K562 (cell line): Measurements from ENCODE around the gene GLIS1. TPM values are rescaled to one million over a fixed set of nuclear protein-coding genes. Genes with fewer than 3 reads are reported as not detected.

Source experiments
- ATAC-seq: fragments of 200-7000 bp; cut with Tn5 transposase; 3 replicates; pipeline ENCODE4 v1.9.1; 2020; ENCODE audit warnings: moderate library complexity
- BruUV-seq: library from RNA; stranded (reverse); fragments of 400-500 nt; replicated peaks from 2 replicates; lab custom pipeline; 2021; lab: Mats Ljungman, UMichigan
- CTCF ChIA-PET: fragments of 300-600 bp; formaldehyde crosslinking; extraction: SDS; loops from one replicate; lab custom pipeline; 2021; ENCODE audit warnings: low intra/inter-chr PET ratio; lab: Yijun Ruan, JAX
- POLR2A ChIA-PET: fragments of 300-600, 350-650 bp; sonication (Branson Sonifier 250); formaldehyde crosslinking; extraction: SDS; loops from one replicate; lab custom pipeline; 2021; ENCODE audit warnings: antibody characterized with exemption, inconsistent platforms; lab: Yijun Ruan, JAX
- DNase-seq, 4 experiments: peaks; one replicate each; pipeline versions ENCODE4 v3.0.0 to v3.0.0-alpha.2; 2011 to 2018; ENCODE audit warnings: low spot score in 3 of 4, mixed read lengths in 3 of 4; ENCODE audit errors: extremely low read depth in 1 of 4
- FAIRE-seq: peaks from 2 replicates; lab custom pipeline; 2011; peaks lifted over from hg19 to GRCh38; lab: Jason Lieb, UNC
- H2AFZ ChIP-seq: 2 replicates; pipeline ENCODE4 v1.6.0; 2011; ENCODE audit warnings: low read depth, low read length, control low read depth, inconsistent platforms
- H3K27ac ChIP-seq: fragments of 200-600 bp; 3 replicates; pipeline ENCODE4 v1.8.0; 2011; ENCODE audit warnings: low read depth, mild to moderate bottlenecking, control low read depth, inconsistent platforms, low read length, moderate library complexity, mixed read lengths; ENCODE audit errors: extremely low read depth
- H3K27me3 ChIP-seq, 2 experiments: fragments of 300-600 bp in 1 of 2; 2 replicates in 1 of 2; 3 replicates in 1 of 2; pipeline versions ENCODE4 v1.6.0 to v1.8.0; 2011; ENCODE audit warnings: inconsistent platforms in 2 of 2, low read length in 2 of 2, mild to moderate bottlenecking in 1 of 2, mixed read lengths in 1 of 2, moderate library complexity in 1 of 2; ENCODE audit not compliant: control insufficient read depth in 2 of 2, insufficient read depth in 2 of 2
- H3K36me3 ChIP-seq: fragments of 300-600 bp; 3 replicates; pipeline ENCODE4 v1.8.0; 2011; ENCODE audit warnings: mild to moderate bottlenecking, low read length, inconsistent platforms; ENCODE audit not compliant: control insufficient read depth, insufficient read depth
- H3K4me1 ChIP-seq, 2 experiments: fragments of 200-600 bp in 1 of 2; replicated peaks in 1 of 2; 2 replicates in 1 of 2; 3 replicates in 1 of 2; pipeline versions ENCODE4 v1.5.1 to v1.8.0; 2011; ENCODE audit warnings: inconsistent platforms in 2 of 2, low read length in 2 of 2, mild to moderate bottlenecking in 1 of 2, mixed read lengths in 1 of 2, moderate library complexity in 1 of 2; ENCODE audit not compliant: control insufficient read depth in 2 of 2, insufficient read depth in 2 of 2
- H3K4me2 ChIP-seq: 2 replicates; pipeline ENCODE4 v1.6.1; 2011; ENCODE audit warnings: low read length, control low read depth, inconsistent platforms, mixed read lengths; ENCODE audit not compliant: insufficient read depth
- H3K4me3 ChIP-seq: fragments of 200-600 bp; sonication (generic), shearing (Covaris generic); 2 replicates; pipeline ENCODE4 v1.5.1; 2016; ENCODE audit warnings: control low read depth, inconsistent platforms
- H3K79me2 ChIP-seq: fragments of 200-600 bp; 3 replicates; pipeline ENCODE4 v1.8.0; 2011; ENCODE audit warnings: low read length, inconsistent platforms; ENCODE audit not compliant: control insufficient read depth, insufficient read depth
- H3K9ac ChIP-seq, 2 experiments: 2 replicates each; pipeline versions ENCODE4 v1.6.0 to v1.6.1; 2011; ENCODE audit warnings: low read depth in 2 of 2, low read length in 2 of 2, control low read depth in 1 of 2, inconsistent platforms in 1 of 2, mild to moderate bottlenecking in 1 of 2, mixed read lengths in 1 of 2; ENCODE audit not compliant: insufficient read depth in 1 of 2
- H3K9me1 ChIP-seq: one replicate; pipeline ENCODE4 v1.6.0; 2011; ENCODE audit warnings: inconsistent platforms, mild to moderate bottlenecking, low read length, moderate library complexity; ENCODE audit not compliant: control insufficient read depth, insufficient read depth
- H3K9me3 ChIP-seq: replicated peaks from 2 replicates; pipeline ENCODE4 v1.5.1; 2011; ENCODE audit warnings: low read depth, low read length, inconsistent platforms; ENCODE audit not compliant: control insufficient read depth, insufficient read depth
- H4K20me1 ChIP-seq: replicated peaks from 2 replicates; pipeline ENCODE4 v1.6.1; 2011; ENCODE audit warnings: low read length, inconsistent platforms, mixed read lengths; ENCODE audit not compliant: control insufficient read depth, insufficient read depth
- BCLAF1 ChIP-seq, 2 experiments: fragments of 450-650 bp in 1 of 2; IDR thresholded peaks; 2 replicates each; pipeline ENCODE4 v1.6.1; 2011 to 2017; ENCODE audit warnings: low read depth in 2 of 2, antibody characterized with exemption in 1 of 2, borderline replicate concordance in 1 of 2, low read length in 1 of 2, mild to moderate bottlenecking in 1 of 2, mixed read lengths in 1 of 2; ENCODE audit not compliant: control insufficient read depth in 1 of 2
- C11orf30 ChIP-seq: fragments of 450-650 bp; IDR thresholded peaks from 2 replicates; pipeline ENCODE4 v1.6.1; 2016; ENCODE audit warnings: low read depth, mild to moderate bottlenecking
- GTF2B ChIP-seq: IDR thresholded peaks from 2 replicates; pipeline ENCODE4 v1.6.1; 2011; ENCODE audit not compliant: insufficient read length; ENCODE audit errors: extremely low read depth
- MLX ChIP-seq, 2 experiments: fragments of 450-650 bp in 1 of 2; sonication (generic) in 1 of 2; formaldehyde crosslinking; conservative IDR thresholded peaks; 2 replicates each; pipeline versions ENCODE4 v1.4.0 to v1.8.1; 2020 to 2022; ENCODE audit warnings: mild to moderate bottlenecking in 1 of 2, missing genetic modification reagents in 1 of 2
- PTRF ChIP-seq: fragments of 450-650 bp; IDR thresholded peaks from 2 replicates; pipeline ENCODE4 v1.6.1; 2016; ENCODE audit warnings: mild to moderate bottlenecking, missing genetic modification characterization, missing compliant biosample characterization
- TBL1XR1 ChIP-seq, 2 experiments: IDR thresholded peaks; 2 replicates each; pipeline ENCODE4 v1.6.1; 2012; ENCODE audit warnings: improper control_type of control experiment in 2 of 2, low read length in 2 of 2, mild to moderate bottlenecking in 1 of 2
- YBX1 ChIP-seq: fragments of 450-650 bp; IDR thresholded peaks from 2 replicates; pipeline ENCODE4 v1.7.1; 2016; ENCODE audit warnings: mild to moderate bottlenecking
- ZFP30 ChIP-seq: fragments of 250-450 bp; sonication (Bioruptor Pico); IDR thresholded peaks from 2 replicates; pipeline ENCODE4 v1.8.0; 2022; ENCODE audit warnings: moderate library complexity, mild to moderate bottlenecking, inconsistent platforms, borderline replicate concordance
- WGBS: fragments of 100-300 bp; shearing (Covaris generic); methylation state at CpG from one replicate; pipeline ENCODE4 v1.1.6; 2016; ENCODE audit warnings: low coverage, mixed read lengths; ENCODE audit not compliant: insufficient coverage; ENCODE audit errors: missing lambda C conversion rate; 5-methylcytosine and 5-hydroxymethylcytosine counted together
- in situ Hi-C: fragments of 300-500 bp; cut with MboI; formaldehyde crosslinking; loops from 4 replicates; pipeline ENCODE4 v1.15.0; 2018; ENCODE audit warnings: inconsistent platforms, mixed read lengths
- intact Hi-C: fragments of 100-400 bp; cut with micrococcal nuclease; formaldehyde crosslinking; loops from 2 replicates; pipeline ENCODE4 v1.14.2; 2022
- polyA plus RNA-seq, 8 experiments: library from polyadenylated mRNA; depleted of rRNA in 4 of 8; stranded (reverse) in 5 of 8; unstranded in 3 of 8; fragments of >200 nt; fragmentation: Nextera tagmentation in 2 of 8; fragmentation: Illumina TruSeq in 1 of 8; extraction: Ambion mirVana in 2 of 8; extraction: Trizol in 1 of 8; gene quantifications; 2 replicates each; pipeline versions ENCODE4 v1.2.1 to v1.2.3, GENCODE V29; 2011 to 2014; ENCODE audit warnings: inconsistent platforms in 1 of 8, missing spikeins in 1 of 8
- total RNA-seq, 7 experiments: library from RNA; depleted of rRNA in 6 of 7; stranded (reverse); fragments of >200 nt in 6 of 7; fragmentation: Illumina TruSeq in 2 of 7; extraction: Trizol in 2 of 7; gene quantifications; 2 replicates each; pipeline versions ENCODE4 v1.2.1 to v1.2.3, GENCODE V29; 2011 to 2021; ENCODE audit warnings: low replicate concordance in 1 of 7

Gene GLIS1
- total and polyA plus RNA-seq, 9 of the 15 experiments (the other 6 are each of a cell fraction or from before 2014, with no cell fraction given): not detected

- H3K9me3 ChIP-seq: no peaks in the 10 kb centered on the region
- in situ Hi-C loops: no loop called here
- no peak for FAIRE-seq
These were observed 158.1 kb downstream of the GLIS1 start for GRCh38 chr1:53580739-53581475.

More at GRCh38 chr1:53580739-53581475, 158.1 kb downstream of the GLIS1 start:
- intact Hi-C loops: no loop called here
- no peak for DNase-seq
- ChIA-PET CTCF (no interaction called here), POLR2A (interaction anchor here (1.1 kb wide), 1 partner anchor 10 kb away, joined by 3 read pairs; no protein-coding TSS in a partner anchor)
- H3K4me1 ChIP-seq: peaks cover 5 to 14% of the 10 kb centered on the region in 2 experiments; a peak in 4 of 5 replicates
- H3K9ac ChIP-seq: no peak overlapping the region
- no peaks in the 10 kb centered on the region for H3K9me1 ChIP-seq
- H3K79me2 ChIP-seq: no peaks in the 10 kb centered on the region
- peaks cover 24% of the 10 kb centered on the region; the same call in 1 of the 2 replicates for H4K20me1 ChIP-seq
- no peak overlapping the region for H2AFZ ChIP-seq
- BruUV-seq: no TSS peak
- H3K27me3 ChIP-seq: peaks cover 7 to 66% of the 10 kb centered on the region in 2 experiments; a peak in 4 of 5 replicates
- 9% methylated on average over 9 of the region's 9 CpGs for WGBS
- H3K4me2 ChIP-seq: no peak overlapping the region
- H3K27ac ChIP-seq: no peak overlapping the region
- no peak overlapping the region for H3K4me3 ChIP-seq
- TF ChIP-seq PTRF (tag): no peak
- no peak for TF ChIP-seq MLX (CRISPR knock-in tag; conservative IDR thresholded peaks at IDR 0.05)
- TF ChIP-seq TBL1XR1 (IDR thresholded peaks at IDR 0.05; ENCODE audit: low read length in 2 of 2): no peak
- no peak for TF ChIP-seq BCLAF1 (IDR thresholded peaks at IDR 0.05; ENCODE audit: borderline replicate concordance in 1 of 2, control insufficient read depth in 1 of 2, low read depth in 2 of 2, low read length in 1 of 2)
- no peak for TF ChIP-seq C11orf30
- TF ChIP-seq YBX1: no peak
- no peak for TF ChIP-seq ZFP30 (CRISPR knock-in tag)
- no peak for TF ChIP-seq GTF2B
- no peak for ATAC-seq
- H3K36me3 ChIP-seq: no peaks in the 10 kb centered on the region
